Naive thymus-derived CD8-positive, alpha-beta T cell (primary cell): ENCODE data around the gene ITGB3. TPM values are rescaled to one million over a fixed set of nuclear protein-coding genes. Genes with fewer than 3 reads are reported as not detected.

ENCODE experiments used
- ATAC-seq, 2 donors: fragments of 150-1000 bp; cut with Tn5 transposase in 1 of 2; sonication (Bioruptor Pico), chemical (Tn5 transposase) in 1 of 2; 1 replicate in 1 of 2; 2 replicates in 1 of 2; pipeline ENCODE4 v1.10.0; 2021; ENCODE audit warnings: mild to moderate bottlenecking in 2 of 2, moderate library complexity in 2 of 2
- POLR2A ChIA-PET: fragments of 350-600 bp; sonication (Branson Sonifier 250); formaldehyde crosslinking; loops from one replicate; lab custom pipeline; 2021; ENCODE audit warnings: antibody characterized with exemption; lab: Charles Lee
- DNase-seq, 10 donors: peaks; one replicate each; pipeline versions ENCODE4 v3.0.0 to v3.0.0-alpha.2; 2020 to 2022
- H3K27ac Mint-ChIP-seq, 10 donors: one replicate each; pipeline ENCODE4 v1.8.0; 2020 to 2022; ENCODE audit warnings: mild to moderate bottlenecking in 10 of 10, mixed read lengths in 10 of 10, moderate library complexity in 4 of 10, inconsistent platforms in 1 of 10
- H3K27me3 Mint-ChIP-seq, 5 donors: one replicate each; pipeline ENCODE4 v1.8.0; 2021 to 2022; ENCODE audit warnings: mixed read lengths in 5 of 5
- H3K36me3 Mint-ChIP-seq, 3 donors: one replicate each; pipeline ENCODE4 v1.8.0; 2020 to 2022; ENCODE audit warnings: mixed read lengths in 3 of 3, mild to moderate bottlenecking in 2 of 3, inconsistent platforms in 1 of 3
- H3K4me1 Mint-ChIP-seq, 4 donors: one replicate each; pipeline ENCODE4 v1.8.0; 2021 to 2022; ENCODE audit warnings: mixed read lengths in 4 of 4
- H3K4me3 Mint-ChIP-seq, 10 donors: one replicate each; pipeline ENCODE4 v1.8.0; 2020 to 2022; ENCODE audit warnings: mild to moderate bottlenecking in 10 of 10, mixed read lengths in 10 of 10, moderate library complexity in 6 of 10, inconsistent platforms in 1 of 10
- H3K9me3 Mint-ChIP-seq, 9 donors: one replicate each; pipeline ENCODE4 v1.8.0; 2020 to 2022; ENCODE audit warnings: mixed read lengths in 9 of 9, mild to moderate bottlenecking in 3 of 9, inconsistent platforms in 1 of 9, moderate library complexity in 1 of 9
- polyA plus RNA-seq, 3 donors: library from polyadenylated mRNA; unstranded; fragments of 300-500 nt; fragmentation: Illumina TruSeq; gene quantifications; one replicate each; pipeline ENCODE4 v1.2.3, GENCODE V29; 2021
- total RNA-seq, 8 experiments: library from RNA in 2 of 8; stranded (reverse) in 2 of 8; gene quantifications; one replicate each; pipeline ENCODE4 v1.2.3 and lab custom pipeline; 2021 to 2026

Gene ITGB3
- total and polyA plus RNA-seq, 5 experiments from 2014 or later = not detected

DNA sequence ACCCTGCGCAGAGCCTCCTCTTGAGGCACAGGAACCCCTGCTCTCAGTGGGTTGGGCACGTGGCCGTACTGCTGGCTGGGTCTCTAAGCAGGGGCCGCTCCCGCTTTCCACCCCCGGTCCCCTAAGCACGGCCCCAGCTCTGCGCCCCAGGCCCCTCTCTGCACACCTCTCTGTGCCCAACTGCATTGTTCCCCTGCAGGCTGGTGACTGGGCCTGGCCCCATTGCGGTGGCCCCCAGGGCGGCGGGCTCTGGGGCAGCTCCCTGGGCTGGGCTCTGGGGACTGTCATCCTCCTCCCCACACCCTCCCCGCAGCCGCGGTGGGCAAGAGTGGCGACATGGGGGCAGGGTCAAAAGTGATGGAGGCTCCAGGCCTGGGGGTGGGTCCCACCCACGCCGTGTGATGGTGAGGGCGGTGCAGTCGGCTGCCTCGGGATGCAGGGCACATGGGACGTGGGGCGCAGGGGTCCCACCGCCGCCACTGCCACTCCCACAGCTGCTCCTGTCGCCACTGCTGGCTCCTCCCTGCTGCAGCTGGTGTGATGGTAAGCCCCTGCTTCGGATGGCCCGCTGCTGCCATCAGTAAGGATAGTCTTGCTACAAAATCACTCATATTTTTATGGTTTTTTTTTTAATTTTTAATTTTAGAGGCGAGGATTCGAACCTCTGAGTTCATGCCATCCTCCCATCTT lies 15.2 kb upstream of the ITGB3 start:
- ATAC-seq (no peak), DNase-seq (no peak)
- POLR2A ChIA-PET = interaction anchor here (0.7 kb wide), 1 partner anchor 16 kb away, joined by 3 read pairs; no protein-coding TSS in a partner anchor
- Mint-ChIP-seq H3K4me3 (no peak overlapping the region), H3K27me3 (peaks cover 0 to 4% (median 2%) of the 10 kb centered on the region in 5 donors), H3K4me1 (peaks cover 2 to 11% (median 4%) of the 10 kb centered on the region in 4 donors), H3K36me3 (no peaks in the 10 kb centered on the region), H3K9me3 (no peaks in the 10 kb centered on the region), H3K27ac (no peak overlapping the region)

DNA sequence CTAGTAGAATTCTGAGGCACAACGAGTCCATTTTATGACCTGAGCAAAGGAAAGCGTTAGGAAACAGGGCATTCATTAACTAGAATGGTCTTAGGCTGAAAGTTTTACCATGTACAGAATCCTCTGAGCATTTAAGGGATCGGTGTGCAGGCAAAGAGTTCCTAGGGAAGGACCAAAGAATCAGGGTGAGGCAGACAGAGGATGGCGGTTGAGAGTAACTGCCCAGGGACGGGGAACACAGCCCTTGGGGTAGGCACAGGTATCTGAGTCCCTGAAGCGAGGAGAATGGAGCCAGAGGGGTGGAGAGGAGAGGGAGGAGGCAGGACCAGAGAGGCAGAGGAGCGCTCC lies 14.0 kb upstream of the ITGB3 start:
- POLR2A ChIA-PET = no interaction called here
- Mint-ChIP-seq H3K27me3 (peaks cover 3 to 11% (median 7%) of the 10 kb centered on the region in 5 donors), H3K36me3 (no peaks in the 10 kb centered on the region), H3K9me3 (no peaks in the 10 kb centered on the region), H3K4me1 (peaks cover 2 to 14% (median 5%) of the 10 kb centered on the region in 4 donors), H3K4me3 (no peak overlapping the region), H3K27ac (no peak overlapping the region)
- ATAC-seq = no peak
- DNase-seq = no peak

DNA sequence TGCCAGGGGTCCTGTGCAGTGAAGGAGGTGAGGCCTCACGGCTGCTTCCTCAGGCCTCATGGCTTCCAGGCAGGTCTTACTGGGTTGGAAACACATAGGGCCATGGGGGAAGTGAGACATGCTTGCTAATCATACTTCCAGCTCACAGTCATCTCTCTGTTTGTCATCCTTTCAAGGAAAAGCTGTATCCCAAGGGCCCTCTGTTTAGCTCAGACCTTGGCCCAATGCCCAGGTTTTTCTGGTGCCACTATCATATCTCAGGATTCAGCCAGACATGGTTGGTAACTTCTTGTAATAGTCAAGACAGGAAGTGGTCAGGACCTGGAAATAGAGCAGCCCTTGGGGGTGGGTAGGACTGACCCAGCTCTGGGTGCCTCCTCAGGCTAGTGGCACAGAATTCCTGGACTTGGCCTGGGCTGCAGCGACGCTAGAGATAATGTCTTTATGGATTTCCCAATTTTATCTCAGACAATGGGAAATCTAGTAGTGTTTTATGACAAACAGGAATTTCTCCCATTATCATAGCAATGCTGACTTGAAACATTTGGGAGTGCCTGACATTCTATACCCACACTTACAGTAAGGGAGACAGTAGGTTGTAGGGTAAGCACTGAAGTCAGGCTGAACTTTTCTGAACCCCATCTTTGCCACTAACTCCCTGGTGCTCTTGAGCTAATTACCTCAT lies 13.5 kb upstream of the ITGB3 start:
- Mint-ChIP-seq H3K9me3 (no peaks in the 10 kb centered on the region), H3K4me1 (peaks cover 2 to 14% (median 5%) of the 10 kb centered on the region in 4 donors), H3K27ac (peak overlapping the region in 1 of 10 donors; percentile 20), H3K4me3 (no peak overlapping the region), H3K27me3 (peaks cover 5 to 16% (median 10%) of the 10 kb centered on the region in 5 donors), H3K36me3 (no peaks in the 10 kb centered on the region)
- POLR2A ChIA-PET = no interaction called here
- ATAC-seq = no peak
- no peak for DNase-seq

DNA sequence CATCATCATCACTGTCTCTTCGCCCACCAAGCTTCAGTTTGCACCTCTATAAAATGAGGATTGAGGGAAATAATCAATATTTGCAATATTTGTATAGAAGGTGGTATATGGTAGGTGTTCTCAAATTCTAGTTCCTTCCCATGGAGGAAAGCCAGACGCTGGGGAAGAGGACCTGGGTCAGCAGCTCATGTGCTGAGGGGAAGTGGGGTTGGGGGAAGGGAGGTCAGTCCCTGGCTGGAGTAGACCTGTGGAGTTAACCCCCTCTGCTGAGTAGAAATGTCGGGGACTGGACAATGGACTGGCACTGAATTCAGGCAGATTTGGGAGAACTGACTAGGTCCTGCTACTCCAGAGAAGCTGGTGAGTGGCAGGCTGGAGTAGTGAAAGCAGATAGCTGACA lies 12.8 kb upstream of the ITGB3 start:
- ATAC-seq (no peak), DNase-seq (no peak)
- H3K27me3 Mint-ChIP-seq = peaks cover 5 to 23% (median 11%) of the 10 kb centered on the region in 5 donors
- no peaks in the 10 kb centered on the region for H3K36me3 Mint-ChIP-seq
- no peaks in the 10 kb centered on the region for H3K9me3 Mint-ChIP-seq
- POLR2A ChIA-PET = interaction anchor here (0.9 kb wide), 1 partner anchor 20 kb away, joined by 5 read pairs; no protein-coding TSS in a partner anchor
- no peak overlapping the region for H3K27ac Mint-ChIP-seq
- H3K4me3 Mint-ChIP-seq = no peak overlapping the region
- H3K4me1 Mint-ChIP-seq = peaks cover 2 to 14% (median 5%) of the 10 kb centered on the region in 4 donors

DNA sequence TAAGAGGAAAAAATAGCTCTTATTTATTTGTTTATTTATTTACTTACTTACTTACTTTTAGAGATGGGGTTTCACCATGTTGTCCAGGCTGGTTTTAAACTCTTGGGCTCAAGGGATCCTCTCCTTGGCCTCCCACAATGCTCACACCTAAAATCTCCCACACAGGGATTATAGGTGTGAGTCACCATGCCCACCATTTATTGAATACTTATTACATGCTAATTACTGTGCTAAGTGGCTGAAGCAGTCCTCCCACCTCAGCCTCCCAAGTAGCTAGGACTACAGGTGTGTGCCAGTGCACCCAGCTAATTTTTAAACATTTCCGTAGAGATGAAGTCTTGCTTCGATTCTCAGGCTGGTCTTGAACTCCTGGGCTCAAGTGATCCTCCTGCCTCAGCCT lies 11.0 kb upstream of the ITGB3 start:
- Mint-ChIP-seq H3K9me3 (no peaks in the 10 kb centered on the region), H3K4me1 (peaks cover 2 to 14% (median 5%) of the 10 kb centered on the region in 4 donors), H3K27me3 (peaks cover 9 to 35% (median 18%) of the 10 kb centered on the region in 5 donors), H3K4me3 (no peak overlapping the region), H3K27ac (no peak overlapping the region), H3K36me3 (no peaks in the 10 kb centered on the region)
- no peak for DNase-seq
- POLR2A ChIA-PET = no interaction called here
- no peak for ATAC-seq

DNA sequence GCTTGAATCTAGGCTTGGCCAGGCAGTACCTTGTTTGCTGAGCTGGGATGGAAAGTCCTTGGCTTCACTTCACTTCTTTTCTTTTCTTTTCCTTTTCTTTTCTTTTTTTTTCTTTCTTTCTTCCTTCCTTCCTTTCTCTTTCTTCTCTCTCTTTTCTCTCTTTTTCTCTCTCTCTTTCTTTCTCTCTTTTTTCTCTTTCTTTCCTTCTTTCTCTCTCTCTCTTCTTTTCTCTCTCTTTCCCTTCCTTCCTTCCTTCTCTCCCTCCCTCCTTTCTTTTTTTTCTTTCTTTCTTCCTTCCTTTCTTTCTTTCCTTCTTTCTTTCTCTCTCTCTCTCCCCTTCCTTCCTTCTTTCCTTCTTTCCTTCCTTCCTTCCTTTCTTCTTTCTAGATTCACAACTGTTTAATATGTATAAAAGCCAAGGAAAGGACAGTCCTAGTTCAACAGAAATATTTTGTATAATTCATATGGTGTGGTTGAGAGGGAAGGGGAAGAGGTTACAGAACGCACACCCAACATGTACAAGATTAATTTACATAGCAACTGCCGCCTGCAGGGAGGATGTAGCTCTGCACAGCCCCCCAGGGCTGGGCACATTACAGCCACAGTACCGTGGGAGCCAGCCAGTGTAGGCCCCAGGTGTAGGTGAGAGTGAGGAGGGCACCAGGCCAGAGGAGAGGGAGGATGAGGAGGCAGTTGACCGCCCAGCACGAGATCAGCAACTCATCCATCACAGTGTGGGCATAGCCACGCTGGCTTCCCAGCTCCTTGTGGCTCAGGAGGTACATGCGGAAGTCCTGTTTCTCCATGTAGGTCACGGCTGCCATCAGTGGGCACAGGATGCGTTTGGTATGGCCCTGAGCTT lies 9.7 kb upstream of the ITGB3 start:
- POLR2A ChIA-PET = no interaction called here
- H3K4me1 Mint-ChIP-seq = peaks cover 2 to 14% (median 5%) of the 10 kb centered on the region in 4 donors
- ATAC-seq = no peak
- H3K27ac Mint-ChIP-seq = no peak overlapping the region
- DNase-seq = no peak
- peaks cover 14 to 35% (median 18%) of the 10 kb centered on the region in 5 donors for H3K27me3 Mint-ChIP-seq
- H3K9me3 Mint-ChIP-seq = no peaks in the 10 kb centered on the region
- H3K4me3 Mint-ChIP-seq = no peak overlapping the region
- H3K36me3 Mint-ChIP-seq = no peaks in the 10 kb centered on the region

DNA sequence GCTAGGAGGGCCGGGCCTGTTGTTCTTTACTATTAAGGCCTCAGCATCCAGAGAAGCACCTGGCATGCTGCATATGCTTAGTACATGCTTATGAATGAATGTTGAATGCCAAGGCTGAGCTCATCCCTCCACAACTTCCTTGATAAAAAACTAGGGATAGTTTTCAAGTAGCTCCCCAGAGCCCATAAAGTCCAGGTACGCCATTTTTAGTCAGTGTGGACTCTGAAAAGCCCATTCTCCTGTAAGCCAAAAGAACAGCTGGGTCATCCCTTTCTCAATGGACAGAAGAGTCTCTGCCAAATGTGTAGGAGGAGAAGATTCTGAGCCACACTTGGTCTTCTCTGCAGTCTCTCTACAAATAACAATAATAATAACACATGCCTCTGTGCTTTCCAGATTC lies 8.9 kb upstream of the ITGB3 start:
- ATAC-seq (no peak), DNase-seq (no peak)
- Mint-ChIP-seq H3K9me3 (no peaks in the 10 kb centered on the region), H3K27ac (no peak overlapping the region), H3K4me3 (no peak overlapping the region), H3K27me3 (peaks cover 14 to 35% (median 18%) of the 10 kb centered on the region in 5 donors), H3K4me1 (peaks cover under 1 to 10% (median 2%) of the 10 kb centered on the region in 4 donors), H3K36me3 (no peaks in the 10 kb centered on the region)
- POLR2A ChIA-PET = no interaction called here

DNA sequence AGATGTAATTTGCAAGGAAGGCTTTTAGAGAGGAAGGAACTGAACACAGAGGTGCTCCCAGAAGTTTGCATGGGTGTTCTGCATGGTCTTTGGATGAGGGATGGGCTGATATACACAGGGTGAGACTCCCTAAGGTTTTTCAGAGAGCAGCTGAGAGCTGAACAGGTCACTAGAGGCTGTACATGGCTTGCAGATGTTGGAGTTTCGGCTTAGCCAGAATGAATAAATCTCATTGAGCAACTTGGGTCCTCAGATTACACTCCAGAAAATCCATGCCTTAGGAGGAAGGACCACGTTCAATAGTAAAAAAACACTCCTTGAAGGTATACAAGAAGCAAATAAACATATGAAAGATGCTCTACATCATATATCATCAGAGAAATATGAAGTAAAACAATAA lies 7.5 kb upstream of the ITGB3 start:
- Mint-ChIP-seq H3K36me3 (no peaks in the 10 kb centered on the region), H3K27me3 (peaks cover 15 to 41% (median 18%) of the 10 kb centered on the region in 5 donors), H3K27ac (no peak overlapping the region), H3K4me3 (no peak overlapping the region), H3K4me1 (peaks cover 0 to 3% (median 2%) of the 10 kb centered on the region in 4 donors), H3K9me3 (no peaks in the 10 kb centered on the region)
- POLR2A ChIA-PET = no interaction called here
- DNase-seq (no peak), ATAC-seq (no peak)

DNA sequence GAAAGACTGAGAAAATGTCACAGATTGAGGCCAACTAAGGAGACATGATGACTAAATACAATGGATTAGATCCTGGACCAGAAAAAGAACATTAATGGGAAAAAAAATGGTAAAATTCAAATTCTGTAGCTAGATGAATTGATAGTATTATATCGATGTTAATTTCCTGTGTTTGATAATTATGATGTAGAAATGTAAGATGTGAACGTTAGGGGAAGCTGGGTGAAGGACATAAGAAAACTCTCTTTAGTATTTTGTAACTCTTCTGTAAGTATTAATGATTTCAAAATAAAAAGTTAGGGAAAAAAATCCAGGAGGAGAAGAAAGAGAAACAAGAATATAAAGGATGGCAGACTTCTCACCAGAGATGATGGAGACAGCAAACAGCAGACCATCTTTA lies 2.8 kb upstream of the ITGB3 start:
- H3K9me3 Mint-ChIP-seq = no peaks in the 10 kb centered on the region
- H3K27ac Mint-ChIP-seq = no peak overlapping the region
- H3K4me1 Mint-ChIP-seq = peaks cover 6 to 15% (median 9%) of the 10 kb centered on the region in 4 donors
- H3K27me3 Mint-ChIP-seq = peaks cover 18 to 59% (median 33%) of the 10 kb centered on the region in 5 donors
- ATAC-seq (no peak), DNase-seq (no peak)
- POLR2A ChIA-PET = no interaction called here
- no peak overlapping the region for H3K4me3 Mint-ChIP-seq
- no peaks in the 10 kb centered on the region for H3K36me3 Mint-ChIP-seq

DNA sequence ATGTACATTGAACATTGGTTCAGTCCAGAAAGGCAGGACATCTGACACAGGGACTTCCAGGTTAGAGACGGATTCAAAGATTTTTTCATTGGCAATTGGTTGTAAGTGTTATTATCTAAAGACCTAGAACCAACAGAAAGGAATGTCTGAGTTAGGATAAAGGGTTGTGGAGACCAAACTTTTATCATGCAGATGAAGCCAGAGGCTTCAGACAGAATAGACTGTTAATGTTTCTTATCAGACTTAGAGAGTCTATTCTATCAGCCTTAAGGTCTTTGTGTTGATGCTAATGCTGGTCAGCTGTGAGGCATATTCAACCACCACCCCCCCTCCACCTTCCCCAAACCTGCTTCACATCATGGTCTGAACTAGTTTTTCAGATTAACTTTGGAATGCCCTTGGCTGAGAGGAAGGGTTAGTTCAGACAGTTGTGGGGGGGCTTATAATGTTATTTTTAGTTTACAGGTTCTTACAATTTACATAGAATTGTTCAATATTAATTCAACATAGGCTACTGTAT lies 2.1 kb upstream of the ITGB3 start:
- DNase-seq (no peak), ATAC-seq (no peak)
- no peak overlapping the region for H3K4me3 Mint-ChIP-seq
- peaks cover 22 to 59% (median 34%) of the 10 kb centered on the region in 5 donors for H3K27me3 Mint-ChIP-seq
- POLR2A ChIA-PET = no interaction called here
- H3K36me3 Mint-ChIP-seq = no peaks in the 10 kb centered on the region
- no peak overlapping the region for H3K27ac Mint-ChIP-seq
- H3K9me3 Mint-ChIP-seq = no peaks in the 10 kb centered on the region
- H3K4me1 Mint-ChIP-seq = peaks cover 6 to 15% (median 9%) of the 10 kb centered on the region in 4 donors

DNA sequence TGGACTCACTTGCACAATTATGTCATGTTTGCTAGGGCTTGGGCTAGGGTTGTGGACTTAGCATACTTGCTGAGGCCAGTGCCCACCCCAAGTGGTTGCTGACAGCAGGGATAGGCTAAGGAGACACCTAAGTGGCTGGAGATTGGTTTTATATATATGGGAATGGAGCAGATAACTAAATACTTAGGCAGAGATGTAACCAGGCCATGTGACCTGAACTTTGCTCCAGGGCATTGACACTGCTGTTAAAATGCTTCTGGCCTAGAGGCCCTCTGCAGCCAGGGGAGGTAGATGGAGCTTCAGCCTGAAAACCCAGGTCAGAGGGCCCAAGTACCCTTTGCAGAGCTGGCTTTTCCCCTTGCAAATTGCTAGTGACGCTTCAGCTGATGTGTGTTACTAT lies 1.4 kb upstream of the ITGB3 start:
- no peak for ATAC-seq
- no peak for DNase-seq
- Mint-ChIP-seq H3K4me1 (peaks cover 6 to 15% (median 10%) of the 10 kb centered on the region in 4 donors), H3K27me3 (peaks cover 23 to 61% (median 37%) of the 10 kb centered on the region in 5 donors), H3K27ac (no peak overlapping the region), H3K9me3 (no peaks in the 10 kb centered on the region), H3K36me3 (no peaks in the 10 kb centered on the region), H3K4me3 (peak overlapping the region in 9 of 10 donors; percentile 29 to 82 (median 67))
- POLR2A ChIA-PET = no interaction called here

DNA sequence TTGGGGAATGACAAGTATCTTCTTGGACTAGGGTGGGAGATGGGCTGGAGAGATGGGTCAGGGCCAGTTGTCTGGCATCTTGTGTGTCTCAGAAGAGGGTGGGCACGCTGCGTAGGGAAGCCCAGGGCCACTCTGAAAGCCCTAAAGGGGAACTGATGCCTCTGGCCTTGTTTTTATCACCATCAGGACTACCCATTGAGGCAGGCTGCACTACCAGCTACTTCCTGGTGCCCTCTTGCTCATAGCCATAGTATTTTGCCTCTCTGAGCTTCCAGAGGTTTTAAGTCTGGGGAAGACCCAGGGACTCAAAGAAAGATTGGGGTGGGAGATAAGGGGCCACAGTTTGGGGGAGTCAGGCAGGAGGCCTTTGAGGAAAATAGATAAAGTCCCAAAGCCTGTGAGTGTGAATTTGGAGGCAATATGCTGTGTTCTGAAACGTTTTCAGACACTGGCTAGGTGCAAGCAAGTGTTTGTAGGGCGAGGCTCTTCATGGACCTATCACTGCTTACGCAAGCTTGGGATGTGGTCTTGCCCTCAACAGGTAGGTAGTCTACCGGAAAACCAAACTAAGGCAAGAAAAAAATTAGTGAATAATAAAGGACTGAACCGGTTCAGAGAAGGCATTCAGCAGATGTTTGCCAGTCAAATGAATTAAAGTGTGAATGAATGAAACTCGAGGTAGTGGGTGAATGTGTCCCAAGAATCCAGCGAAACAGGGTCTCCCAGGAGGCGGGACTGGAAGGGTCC lies 688 bp upstream of the ITGB3 start:
- no peaks in the 10 kb centered on the region for H3K36me3 Mint-ChIP-seq
- peaks cover 6 to 15% (median 10%) of the 10 kb centered on the region in 4 donors for H3K4me1 Mint-ChIP-seq
- H3K4me3 Mint-ChIP-seq = peak overlapping the region; percentile 60 to 82 (median 70)
- H3K27me3 Mint-ChIP-seq = peaks cover 28 to 68% (median 44%) of the 10 kb centered on the region in 5 donors
- ATAC-seq (no peak), DNase-seq (no peak)
- peak overlapping the region in 1 of 10 donors; percentile 6 for H3K27ac Mint-ChIP-seq
- no peaks in the 10 kb centered on the region for H3K9me3 Mint-ChIP-seq
- POLR2A ChIA-PET = no interaction called here
